ENCODE results near the gene ST6GALNAC2. TPM values are rescaled to one million over a fixed set of nuclear protein-coding genes. Genes with fewer than 3 reads are reported as not detected.
"Not testable (repeated sequence)": the region's sequence is repeated elsewhere in the genome, so short reads cannot be mapped to it uniquely, and the experiment has no call there.

The ST6GALNAC2 gene
- total RNA-seq, 1 donor, result 2.3 TPM

GRCh38 chr17:76568811-76569221 is 16.8 kb downstream of the ST6GALNAC2 start:
- H3K9me3 ChIP-seq (ENCODE audit: low read depth, low read length), result no peaks in the 10 kb centered on the region
- H3K4me3 ChIP-seq (ENCODE audit: low read length), result no peak overlapping the region
- no peaks in the 10 kb centered on the region for H3K27me3 ChIP-seq (ENCODE audit: insufficient read depth, low read length)
- H3K4me1 ChIP-seq (ENCODE audit: insufficient read depth, low read length), result peaks cover 23% of the 10 kb centered on the region

DNA sequence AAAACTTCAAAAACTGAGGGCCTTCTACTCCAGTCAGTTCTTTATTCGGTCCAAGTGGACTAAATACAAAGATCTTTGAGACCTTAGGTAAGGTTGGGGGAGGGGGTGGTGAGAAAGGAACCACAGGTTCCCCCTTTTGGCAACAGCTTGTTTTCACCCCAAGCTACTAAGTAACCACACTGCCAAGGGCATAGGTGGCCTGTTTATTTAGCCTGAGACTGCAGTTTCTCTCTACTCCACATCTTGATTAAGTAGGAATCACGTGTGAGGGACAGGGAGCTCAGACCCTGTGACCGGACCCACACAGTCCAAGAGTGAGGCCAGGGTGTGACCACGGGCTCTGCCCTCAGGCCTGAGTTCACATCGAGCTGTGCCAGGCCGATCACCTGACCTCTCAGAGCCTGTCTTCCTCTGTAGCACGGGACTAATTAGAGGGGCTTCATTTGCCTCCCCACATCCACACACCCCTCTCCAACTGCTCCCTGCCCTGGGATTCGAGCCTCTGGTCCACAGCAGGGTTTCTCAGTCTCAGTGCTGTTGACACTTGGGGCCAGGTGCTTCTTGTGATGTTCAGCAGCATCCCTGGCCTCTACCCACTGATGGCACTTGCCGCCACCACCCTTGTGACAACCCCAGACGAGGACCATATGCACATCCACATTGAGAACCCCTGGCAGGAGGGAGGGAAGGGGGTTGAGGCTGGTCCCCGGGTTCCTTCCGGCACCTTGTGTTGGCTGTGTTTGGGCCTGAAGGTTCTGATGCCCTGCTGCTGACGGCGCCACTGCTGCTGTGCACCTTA is 17.8 kb downstream of the ST6GALNAC2 start:
- Histone ChIP-seq H3K27me3 (ENCODE audit: insufficient read depth, low read length) (no peaks in the 10 kb centered on the region), H3K4me3 (ENCODE audit: low read length) (no peak overlapping the region), H3K9me3 (ENCODE audit: low read depth, low read length) (no peaks in the 10 kb centered on the region), H3K4me1 (ENCODE audit: insufficient read depth, low read length) (peaks cover 29% of the 10 kb centered on the region)

DNA sequence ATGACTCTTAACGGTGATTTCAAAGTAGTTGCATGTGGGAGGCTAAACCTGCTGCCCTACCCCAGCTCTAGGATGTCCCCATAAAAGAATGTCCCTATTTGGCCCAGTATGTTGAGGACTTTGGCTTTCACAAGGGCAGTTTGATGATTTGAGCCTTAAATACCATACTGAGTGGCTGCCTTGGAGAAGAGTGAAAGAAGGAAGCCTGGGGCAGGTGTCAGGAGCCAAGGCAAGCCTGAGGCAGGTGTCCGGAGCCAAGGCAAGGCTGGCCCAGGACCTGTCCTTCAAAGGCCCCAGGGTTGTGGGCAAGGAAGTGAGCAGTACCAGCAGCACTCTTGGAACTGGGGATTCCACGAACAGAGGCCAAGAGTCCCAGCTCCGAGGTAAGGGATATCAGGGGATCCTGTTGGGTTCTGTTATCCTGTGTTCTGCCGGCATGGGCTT is 18.6 kb downstream of the ST6GALNAC2 start:
- Histone ChIP-seq H3K27me3 (ENCODE audit: insufficient read depth, low read length) (no peaks in the 10 kb centered on the region), H3K4me3 (ENCODE audit: low read length) (no peak overlapping the region), H3K4me1 (ENCODE audit: insufficient read depth, low read length) (peaks cover 34% of the 10 kb centered on the region), H3K9me3 (ENCODE audit: low read depth, low read length) (no peaks in the 10 kb centered on the region)

GRCh38 chr17:76566613-76566943 is 19.1 kb downstream of the ST6GALNAC2 start:
- H3K27me3 ChIP-seq (ENCODE audit: insufficient read depth, low read length), result no peaks in the 10 kb centered on the region
- H3K4me1 ChIP-seq (ENCODE audit: insufficient read depth, low read length), result peaks cover 38% of the 10 kb centered on the region
- H3K4me3 ChIP-seq (ENCODE audit: low read length), result no peak overlapping the region
- H3K9me3 ChIP-seq (ENCODE audit: low read depth, low read length), result no peaks in the 10 kb centered on the region

DNA sequence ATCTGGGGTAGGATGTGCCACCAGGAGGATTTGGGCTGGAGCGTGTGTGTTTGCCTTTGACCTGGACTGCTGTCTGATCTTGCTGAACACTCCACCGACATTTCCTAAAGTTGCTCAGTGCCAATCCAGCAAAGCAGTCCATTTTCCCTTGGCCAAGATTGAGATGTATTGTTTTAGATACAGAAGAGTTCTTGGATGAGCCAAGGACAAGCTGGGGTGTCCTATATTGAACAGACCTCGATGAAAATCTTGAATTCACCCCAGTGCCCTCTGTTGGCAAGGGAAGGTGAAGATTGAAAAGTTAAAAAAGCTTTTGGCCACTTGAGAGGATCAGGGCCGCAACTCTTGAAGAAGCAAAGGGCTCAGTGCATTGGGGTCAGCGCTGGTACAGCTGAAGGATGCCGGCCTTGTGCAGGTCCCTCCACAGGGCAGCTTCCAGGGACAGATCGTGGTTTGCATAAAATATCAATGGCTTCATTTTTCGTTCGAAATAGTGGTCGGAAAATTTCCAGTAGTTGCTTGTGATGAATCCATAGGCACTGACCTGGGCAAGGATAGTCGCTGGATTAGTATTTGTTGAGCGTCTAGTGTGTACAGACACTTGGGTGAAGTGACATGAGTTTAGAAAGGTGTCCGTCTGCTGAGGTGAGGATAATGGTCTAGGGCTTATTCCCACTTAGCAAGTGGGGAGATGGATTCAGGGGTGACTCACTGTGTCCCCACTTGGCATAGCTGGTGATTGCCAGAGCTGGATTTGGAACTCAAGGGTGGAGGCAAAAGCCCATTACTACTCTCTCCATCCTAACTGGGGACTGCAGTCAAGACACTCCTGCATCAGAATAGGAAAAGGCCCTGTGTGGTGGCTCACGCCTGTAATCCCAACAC is 19.7 kb downstream of the ST6GALNAC2 start:
- Histone ChIP-seq H3K9me3 (ENCODE audit: low read depth, low read length) (no peaks in the 10 kb centered on the region), H3K4me1 (ENCODE audit: insufficient read depth, low read length) (peaks cover 44% of the 10 kb centered on the region), H3K27me3 (ENCODE audit: insufficient read depth, low read length) (no peaks in the 10 kb centered on the region), H3K4me3 (ENCODE audit: low read length) (no peak overlapping the region)

- not testable (repeated sequence) for H3K9me3 ChIP-seq (ENCODE audit: low read depth, low read length); H3K27me3 ChIP-seq (ENCODE audit: insufficient read depth, low read length); H3K4me3 ChIP-seq (ENCODE audit: low read length)
- H3K4me1 ChIP-seq (ENCODE audit: insufficient read depth, low read length), result peaks cover 53% of the 10 kb centered on the region
Measured at GRCh38 chr17:76564991-76565727, 20.5 kb downstream of the ST6GALNAC2 start.

- peaks cover 66% of the 10 kb centered on the region for H3K4me1 ChIP-seq (ENCODE audit: insufficient read depth, low read length)
- H3K27me3 ChIP-seq (ENCODE audit: insufficient read depth, low read length); H3K4me3 ChIP-seq (ENCODE audit: low read length); H3K9me3 ChIP-seq (ENCODE audit: low read depth, low read length): not testable (repeated sequence)
Measured at GRCh38 chr17:76563359-76563758, 22.3 kb downstream of the ST6GALNAC2 start.

GRCh38 chr17:76562734-76563148 is 22.9 kb downstream of the ST6GALNAC2 start:
- H3K4me3 ChIP-seq (ENCODE audit: low read length), result no peak overlapping the region
- H3K4me1 ChIP-seq (ENCODE audit: insufficient read depth, low read length), result peaks cover 66% of the 10 kb centered on the region
- H3K27me3 ChIP-seq (ENCODE audit: insufficient read depth, low read length), result no peaks in the 10 kb centered on the region
- H3K9me3 ChIP-seq (ENCODE audit: low read depth, low read length), result no peaks in the 10 kb centered on the region

GRCh38 chr17:76561799-76562268 is 23.8 kb downstream of the ST6GALNAC2 start:
- Histone ChIP-seq H3K9me3 (ENCODE audit: low read depth, low read length) (no peaks in the 10 kb centered on the region), H3K4me3 (ENCODE audit: low read length) (no peak overlapping the region), H3K4me1 (ENCODE audit: insufficient read depth, low read length) (peaks cover 61% of the 10 kb centered on the region), H3K27me3 (ENCODE audit: insufficient read depth, low read length) (no peaks in the 10 kb centered on the region)

DNA sequence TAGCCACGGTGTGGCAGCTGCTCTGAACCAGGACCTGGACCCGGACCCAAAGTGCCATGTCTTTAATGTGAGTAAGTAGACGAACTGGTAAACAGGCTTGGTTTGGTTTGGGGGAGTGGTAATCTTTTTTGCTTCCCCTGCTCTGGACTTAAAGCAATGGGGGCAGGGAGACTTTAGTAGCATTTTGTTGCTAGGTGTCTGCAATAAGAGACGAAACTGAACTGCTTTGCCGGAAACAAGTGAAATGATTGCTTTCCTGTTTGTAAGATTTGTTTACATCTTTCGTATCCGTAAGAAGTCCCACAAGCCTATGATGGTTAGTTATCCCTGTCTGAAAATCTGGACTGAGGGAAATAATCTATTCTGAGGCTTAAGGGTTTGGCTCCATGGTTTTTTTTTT is 24.3 kb downstream of the ST6GALNAC2 start:
- Histone ChIP-seq H3K9me3 (ENCODE audit: low read depth, low read length) (no peaks in the 10 kb centered on the region), H3K4me3 (ENCODE audit: low read length) (no peak overlapping the region), H3K4me1 (ENCODE audit: insufficient read depth, low read length) (peaks cover 63% of the 10 kb centered on the region), H3K27me3 (ENCODE audit: insufficient read depth, low read length) (no peaks in the 10 kb centered on the region)

DNA sequence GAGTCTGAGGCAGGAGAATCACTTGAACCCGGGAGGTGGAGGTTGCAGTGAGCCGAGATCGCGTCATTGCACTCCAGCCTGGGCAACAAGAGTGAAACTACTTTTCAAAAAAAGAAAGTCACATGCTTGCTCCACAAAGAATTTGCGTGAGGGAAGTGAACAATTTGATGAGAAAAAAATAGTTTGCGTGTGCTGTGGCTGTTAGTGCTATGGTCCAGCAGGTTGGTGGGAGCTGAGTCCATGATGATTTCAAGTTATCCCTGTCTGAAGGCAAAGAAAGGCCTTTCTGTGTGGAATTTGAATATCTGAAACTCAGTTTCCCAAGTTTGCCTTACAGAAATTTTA is 24.8 kb downstream of the ST6GALNAC2 start:
- H3K27me3 ChIP-seq (ENCODE audit: insufficient read depth, low read length), result no peaks in the 10 kb centered on the region
- peaks cover 63% of the 10 kb centered on the region for H3K4me1 ChIP-seq (ENCODE audit: insufficient read depth, low read length)
- no peaks in the 10 kb centered on the region for H3K9me3 ChIP-seq (ENCODE audit: low read depth, low read length)
- no peak overlapping the region for H3K4me3 ChIP-seq (ENCODE audit: low read length)

DNA sequence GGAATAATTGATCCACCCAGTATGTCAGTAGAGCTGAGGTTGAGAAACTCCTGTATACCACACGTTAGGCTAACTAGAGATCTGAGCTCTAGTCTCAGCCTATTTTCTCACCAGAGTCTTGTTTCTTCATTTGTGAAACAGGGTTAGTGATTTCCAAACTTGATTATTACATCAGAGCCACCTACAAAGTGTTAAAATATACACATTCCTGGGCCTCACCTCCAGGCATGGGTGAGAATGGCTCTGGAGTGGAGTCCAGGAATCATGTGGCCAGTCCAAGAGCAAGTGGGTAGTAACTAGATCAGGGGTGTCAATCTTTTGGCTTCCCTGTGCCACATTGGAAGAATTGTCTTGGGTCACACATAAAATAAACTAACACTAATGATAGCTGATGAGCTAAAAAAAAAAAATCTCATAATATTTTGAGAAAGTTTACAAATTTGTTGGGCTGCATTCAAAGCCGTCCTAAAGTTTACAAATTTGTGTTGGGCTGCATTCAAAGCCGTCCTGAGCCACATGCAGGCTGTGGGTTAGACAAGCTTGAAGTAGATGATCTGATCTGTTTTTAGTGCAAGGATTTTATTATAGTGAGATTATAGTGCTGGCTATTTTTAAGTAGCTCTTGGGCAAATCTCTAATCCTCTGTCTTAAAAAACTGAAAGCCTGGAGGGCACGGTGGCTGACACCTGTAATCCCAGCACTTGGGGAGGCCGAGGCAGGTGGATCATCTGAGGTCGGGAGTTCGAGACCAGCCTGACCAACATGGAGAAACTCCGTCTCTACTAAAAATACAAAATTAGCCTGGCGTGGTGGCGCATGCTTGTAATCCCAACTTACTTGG is 25.4 kb downstream of the ST6GALNAC2 start:
- Histone ChIP-seq H3K9me3 (ENCODE audit: low read depth, low read length) (no peaks in the 10 kb centered on the region), H3K4me3 (ENCODE audit: low read length) (no peak overlapping the region), H3K4me1 (ENCODE audit: insufficient read depth, low read length) (peaks cover 63% of the 10 kb centered on the region), H3K27me3 (ENCODE audit: insufficient read depth, low read length) (no peaks in the 10 kb centered on the region)

DNA sequence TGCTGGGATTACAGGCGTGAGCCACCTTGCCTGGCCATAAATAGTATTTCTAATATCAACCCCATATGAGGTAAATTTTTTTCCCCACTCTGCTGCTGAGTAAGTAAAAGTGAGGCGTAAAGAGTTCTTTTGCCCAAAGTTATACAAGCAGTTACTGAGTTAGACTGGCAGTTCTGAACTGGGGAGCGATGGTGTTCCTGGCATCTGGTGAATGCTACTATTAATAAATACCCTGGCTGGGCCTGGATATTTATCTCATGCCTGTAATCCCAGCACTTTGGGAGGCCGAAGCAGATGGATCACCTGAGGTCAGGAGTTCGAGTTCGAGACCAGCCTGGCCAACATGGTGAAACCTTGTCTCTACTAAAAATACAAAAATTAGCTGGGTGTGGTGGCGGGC is 26.2 kb downstream of the ST6GALNAC2 start:
- H3K4me3 ChIP-seq (ENCODE audit: low read length); H3K9me3 ChIP-seq (ENCODE audit: low read depth, low read length); H3K27me3 ChIP-seq (ENCODE audit: insufficient read depth, low read length): not testable (repeated sequence)
- H3K4me1 ChIP-seq (ENCODE audit: insufficient read depth, low read length), result peaks cover 63% of the 10 kb centered on the region
